Measurements from ENCODE around the gene RPS6KA2.

DNA sequence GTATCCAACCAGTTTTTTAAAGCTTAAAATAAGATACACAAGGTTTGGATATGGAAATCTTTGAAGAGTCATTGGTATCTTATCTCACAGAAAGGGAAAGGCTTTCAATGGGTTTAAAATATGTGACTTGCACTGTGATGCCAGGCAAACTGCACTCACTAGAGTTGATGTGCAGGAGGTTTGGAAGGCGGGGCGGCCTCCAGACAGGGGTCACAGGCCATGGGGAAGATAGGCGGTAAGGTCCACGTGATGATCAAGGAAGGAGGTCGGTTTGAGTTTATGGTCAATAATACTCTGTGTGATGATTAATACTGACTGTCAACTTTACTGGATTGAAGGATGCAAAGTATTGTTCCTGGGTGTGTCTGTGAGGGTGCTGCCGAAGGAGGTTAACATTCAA, 31.1 kb downstream of the RPS6KA2 start:
- no peak for TF ChIP-seq CTCF (IDR thresholded peaks at IDR 0.05; ENCODE audit: insufficient read depth, low read length)
- no peak for TF ChIP-seq GABPA (IDR thresholded peaks at IDR 0.05; ENCODE audit: low read depth)
- no peak for TF ChIP-seq SPI1 (IDR thresholded peaks at IDR 0.05; ENCODE audit: borderline replicate concordance, low read depth)
- no peak for TF ChIP-seq POLR2AphosphoS5 (IDR thresholded peaks at IDR 0.05; ENCODE audit: low read depth)

Data from HL-60 (cell line).